Smooth muscle cell (in vitro differentiated cells): ENCODE data around the gene NR1D1. TPM values are rescaled to one million over a fixed set of nuclear protein-coding genes. Genes with fewer than 3 reads are reported as not detected.

Source experiments
- DNase-seq: peaks from one replicate; lab custom pipeline; 2025; ENCODE audit not compliant: unreplicated experiment; lab: John Stamatoyannopoulos, UW
- H2AFZ ChIP-seq: fragments of 200-600 bp; sonication (generic); 2 replicates; pipeline ENCODE4 v1.6.0; 2016; ENCODE audit warnings: antibody characterized with exemption, low read depth, mild to moderate bottlenecking
- H3F3A ChIP-seq: fragments of 200-600 bp; sonication (generic); 2 replicates; pipeline ENCODE4 v1.6.0; 2017; ENCODE audit warnings: antibody characterized with exemption, low read depth
- H3K27ac ChIP-seq: fragments of 200-600 bp; sonication (generic); 2 replicates; pipeline ENCODE4 v1.5.1; 2016; ENCODE audit warnings: low read depth, mild to moderate bottlenecking
- H3K27me3 ChIP-seq: fragments of 200-600 bp; sonication (generic); 2 replicates; pipeline ENCODE4 v1.6.1; 2016; ENCODE audit warnings: low read depth, mild to moderate bottlenecking
- H3K36me3 ChIP-seq: fragments of 200-600 bp; sonication (generic); 2 replicates; pipeline ENCODE4 v1.5.1; 2016; ENCODE audit warnings: low read depth
- H3K4me1 ChIP-seq: fragments of 200-600 bp; sonication (generic); 2 replicates; pipeline ENCODE4 v1.5.1; 2016; ENCODE audit warnings: low read depth
- H3K4me2 ChIP-seq: fragments of 200-600 bp; sonication (generic); 2 replicates; pipeline ENCODE4 v1.6.0; 2016; ENCODE audit warnings: mild to moderate bottlenecking
- H3K4me3 ChIP-seq: fragments of 200-600 bp; sonication (generic); 2 replicates; pipeline ENCODE4 v1.5.1; 2016; ENCODE audit warnings: mild to moderate bottlenecking
- H3K79me2 ChIP-seq: fragments of 200-600 bp; sonication (generic); 2 replicates; pipeline ENCODE4 v1.6.0; 2016; ENCODE audit warnings: low read depth, mild to moderate bottlenecking
- H3K9ac ChIP-seq: fragments of 200-600 bp; sonication (generic); 2 replicates; pipeline ENCODE4 v1.6.0; 2016; ENCODE audit warnings: low read depth
- H3K9me3 ChIP-seq: fragments of 200-600 bp; sonication (generic); replicated peaks from 2 replicates; pipeline ENCODE4 v1.5.1; 2016; ENCODE audit warnings: low read depth
- H4K20me1 ChIP-seq: fragments of 200-600 bp; sonication (generic); 2 replicates; pipeline ENCODE4 v1.6.0; 2016; ENCODE audit warnings: low read depth
- WGBS: methylation state at CpG from one replicate; pipeline ENCODE4 v1.1.7; 2016; ENCODE audit warnings: low lambda C conversion rate; 5-methylcytosine and 5-hydroxymethylcytosine counted together
- polyA plus RNA-seq: library from polyadenylated mRNA; unstranded; fragments of >200 nt; fragmentation: Nextera tagmentation; extraction: Ambion mirVana; gene quantifications from 2 replicates; pipeline ENCODE4 v1.2.1, GENCODE V29; 2016
- total RNA-seq: library from RNA; depleted of rRNA; stranded (reverse); fragments of >200 nt; gene quantifications from 2 replicates; pipeline ENCODE4 v1.2.3, GENCODE V29; 2014
- TF ChIP-seq, protein P1 (sequence below): fragments of 200-600 bp; sonication (generic); IDR thresholded peaks from 2 replicates; pipeline ENCODE4 v1.5.1; 2017; ENCODE audit warnings: borderline replicate concordance, mild to moderate bottlenecking, antibody characterized with exemption; ENCODE audit not compliant: insufficient read depth, poor library complexity, severe bottlenecking

Gene NR1D1
- total and polyA plus RNA-seq, 2 experiments from 2014 or later = 12.5 to 18.4 TPM

DNA sequence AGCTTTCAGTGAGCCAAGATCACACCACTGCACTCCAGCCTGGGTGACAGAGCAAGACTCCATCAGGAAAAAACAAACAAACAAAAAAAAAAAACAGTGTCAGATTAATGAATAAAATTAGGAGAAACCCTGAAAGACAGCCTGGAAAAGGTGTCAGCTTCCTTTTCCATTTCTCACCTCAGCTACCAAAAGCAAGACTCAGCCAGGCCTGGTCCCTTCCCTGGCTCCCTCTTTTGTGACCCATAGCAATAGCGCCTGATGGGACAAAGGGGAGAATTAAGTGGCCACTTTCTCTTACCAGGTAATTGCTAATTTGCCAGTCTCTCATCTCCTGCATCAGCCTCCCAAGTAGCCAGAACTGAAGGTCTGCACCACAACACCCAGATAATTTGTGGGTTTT, 41.5 kb downstream of the NR1D1 start:
- TF ChIP-seq, protein P1, sequence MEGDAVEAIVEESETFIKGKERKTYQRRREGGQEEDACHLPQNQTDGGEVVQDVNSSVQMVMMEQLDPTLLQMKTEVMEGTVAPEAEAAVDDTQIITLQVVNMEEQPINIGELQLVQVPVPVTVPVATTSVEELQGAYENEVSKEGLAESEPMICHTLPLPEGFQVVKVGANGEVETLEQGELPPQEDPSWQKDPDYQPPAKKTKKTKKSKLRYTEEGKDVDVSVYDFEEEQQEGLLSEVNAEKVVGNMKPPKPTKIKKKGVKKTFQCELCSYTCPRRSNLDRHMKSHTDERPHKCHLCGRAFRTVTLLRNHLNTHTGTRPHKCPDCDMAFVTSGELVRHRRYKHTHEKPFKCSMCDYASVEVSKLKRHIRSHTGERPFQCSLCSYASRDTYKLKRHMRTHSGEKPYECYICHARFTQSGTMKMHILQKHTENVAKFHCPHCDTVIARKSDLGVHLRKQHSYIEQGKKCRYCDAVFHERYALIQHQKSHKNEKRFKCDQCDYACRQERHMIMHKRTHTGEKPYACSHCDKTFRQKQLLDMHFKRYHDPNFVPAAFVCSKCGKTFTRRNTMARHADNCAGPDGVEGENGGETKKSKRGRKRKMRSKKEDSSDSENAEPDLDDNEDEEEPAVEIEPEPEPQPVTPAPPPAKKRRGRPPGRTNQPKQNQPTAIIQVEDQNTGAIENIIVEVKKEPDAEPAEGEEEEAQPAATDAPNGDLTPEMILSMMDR = no peak
- Histone ChIP-seq H3K27me3 (no peaks in the 10 kb centered on the region), H3K9me3 (no peaks in the 10 kb centered on the region), H3K79me2 (peaks cover 11% of the 10 kb centered on the region), H3K4me1 (peaks cover 5% of the 10 kb centered on the region), H2AFZ (no peak overlapping the region), H3K9ac (no peak overlapping the region), H3K4me2 (no peak overlapping the region), H3K36me3 (no peaks in the 10 kb centered on the region), H3F3A (no peaks in the 10 kb centered on the region), H3K4me3 (no peak overlapping the region), H4K20me1 (peaks cover 3% of the 10 kb centered on the region), H3K27ac (no peak overlapping the region)
- no peak for DNase-seq
- 86% methylated on average over 1 of the region's 1 CpG for WGBS

DNA sequence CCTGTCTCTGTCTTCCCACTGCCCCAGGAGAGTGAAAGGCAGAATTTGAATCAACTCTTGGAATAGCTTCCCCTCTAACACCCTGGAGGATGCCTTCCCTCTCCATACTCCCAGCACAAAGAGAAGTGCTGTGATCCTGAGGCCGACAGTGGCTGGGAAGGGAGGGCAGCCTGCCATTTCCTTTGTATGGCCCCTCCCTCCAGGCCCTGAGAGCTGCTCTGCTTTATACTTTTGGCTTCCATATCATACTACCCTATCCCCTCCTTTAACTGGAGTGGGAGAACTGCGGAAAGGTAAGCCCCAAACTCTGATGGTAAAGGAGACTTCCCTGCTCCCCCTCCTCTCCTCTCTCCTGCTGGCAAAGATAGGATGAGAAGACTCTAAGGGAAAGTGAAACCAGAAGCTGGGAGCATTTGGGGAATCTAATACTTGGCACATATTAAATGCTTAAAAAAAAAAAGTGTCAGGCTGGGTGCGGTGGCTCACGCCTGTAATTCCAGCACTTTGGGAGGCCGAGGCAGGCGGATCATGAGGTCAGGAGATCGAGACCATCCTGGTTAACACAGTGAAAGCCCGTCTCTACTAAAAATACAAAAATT, 42.1 kb downstream of the NR1D1 start:
- no peaks in the 10 kb centered on the region for H3K9me3 ChIP-seq
- H3K4me3 ChIP-seq = no peak overlapping the region
- no peaks in the 10 kb centered on the region for H3K27me3 ChIP-seq
- no peaks in the 10 kb centered on the region for H4K20me1 ChIP-seq
- H3K36me3 ChIP-seq = no peaks in the 10 kb centered on the region
- H3K27ac ChIP-seq = no peak overlapping the region
- H3K4me2 ChIP-seq = no peak overlapping the region
- no peak overlapping the region for H3K9ac ChIP-seq
- peaks cover 7% of the 10 kb centered on the region for H3K4me1 ChIP-seq
- TF ChIP-seq, protein P1 = no peak
- H3K79me2 ChIP-seq = peaks cover 12% of the 10 kb centered on the region
- DNase-seq = no peak
- no peaks in the 10 kb centered on the region for H3F3A ChIP-seq
- WGBS = 94% methylated on average over 8 of the region's 8 CpGs
- no peak overlapping the region for H2AFZ ChIP-seq

DNA sequence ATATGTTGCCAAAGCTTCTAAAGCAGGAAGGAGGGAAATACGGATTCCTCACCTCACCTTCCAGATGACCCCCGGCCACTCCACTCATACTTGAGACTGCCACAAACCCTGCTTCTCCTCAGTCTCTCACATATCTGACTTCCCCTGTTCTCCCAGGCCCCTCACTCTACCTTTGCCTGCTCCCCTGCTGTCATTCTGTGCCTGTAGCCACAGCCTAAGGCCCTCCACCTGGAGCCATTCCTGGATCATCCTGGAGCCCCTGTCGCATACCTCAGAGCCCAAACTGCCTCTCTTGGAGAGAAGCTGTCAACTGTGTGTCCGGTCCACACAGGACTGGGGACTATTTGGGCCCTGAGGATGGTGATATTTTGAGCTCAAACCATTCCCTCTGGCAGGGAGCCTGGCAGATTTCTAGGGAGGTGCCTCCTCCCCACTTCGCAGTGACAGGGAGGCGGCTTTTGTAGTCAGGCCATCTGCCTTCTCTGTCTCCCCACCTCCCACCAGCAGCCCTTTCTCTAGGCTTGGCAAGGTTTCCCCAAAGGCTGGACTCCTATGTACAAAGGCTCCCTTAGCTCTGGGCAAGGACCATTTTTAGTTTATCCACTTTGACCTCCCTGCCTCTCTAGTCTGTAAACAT, 43.9 kb downstream of the NR1D1 start:
- WGBS = 92% methylated on average over 6 of the region's 6 CpGs

More for the DNA sequence above, 43.9 kb downstream of the NR1D1 start:
- no peak overlapping the region for H3K4me3 ChIP-seq
- H3K27ac ChIP-seq = no peak overlapping the region
- no peaks in the 10 kb centered on the region for H3K9me3 ChIP-seq
- H3K9ac ChIP-seq = no peak overlapping the region
- H3K36me3 ChIP-seq = no peaks in the 10 kb centered on the region
- peaks cover 7% of the 10 kb centered on the region for H3K79me2 ChIP-seq
- no peaks in the 10 kb centered on the region for H4K20me1 ChIP-seq
- no peak for DNase-seq
- H2AFZ ChIP-seq = no peak overlapping the region
- H3K27me3 ChIP-seq = no peaks in the 10 kb centered on the region
- H3F3A ChIP-seq = no peaks in the 10 kb centered on the region
- TF ChIP-seq, protein P1 = no peak
- peaks cover 5% of the 10 kb centered on the region for H3K4me1 ChIP-seq
- no peak overlapping the region for H3K4me2 ChIP-seq

Other genes starting within 250 kb of the NR1D1 start
- under 0.01 and 0.40 TPM in 2 replicates for gene IKZF3, start 236.3 kb downstream of the NR1D1 start, total RNA-seq
- not detected in 2 replicates for gene IKZF3, start 236.3 kb downstream of the NR1D1 start, polyA plus RNA-seq
- gene ZPBP2, start 232.4 kb downstream of the NR1D1 start, total RNA-seq = not detected in 2 replicates
- not detected in 2 replicates for gene ZPBP2, start 232.4 kb downstream of the NR1D1 start, polyA plus RNA-seq
- 16.4 TPM in 2 replicates for gene GSDMB, start 182.0 kb downstream of the NR1D1 start, total RNA-seq
- 6.6 and 12.6 TPM in 2 replicates for gene GSDMB, start 182.0 kb downstream of the NR1D1 start, polyA plus RNA-seq
- gene ORMDL3, start 173.0 kb downstream of the NR1D1 start, total RNA-seq = 29.8 and 43.5 TPM in 2 replicates
- gene ORMDL3, start 173.0 kb downstream of the NR1D1 start, polyA plus RNA-seq = 24.7 and 34.9 TPM in 2 replicates
- gene LRRC3C, start 172.9 kb downstream of the NR1D1 start, total RNA-seq = not detected in 2 replicates
- gene LRRC3C, start 172.9 kb downstream of the NR1D1 start, polyA plus RNA-seq = not detected in 2 replicates
- 0.31 and 1.3 TPM in 2 replicates for gene GSDMA, start 137.6 kb downstream of the NR1D1 start, total RNA-seq
- gene GSDMA, start 137.6 kb downstream of the NR1D1 start, polyA plus RNA-seq = 0.28 and 0.50 TPM in 2 replicates
- 58.0 and 83.8 TPM in 2 replicates for gene PSMD3, start 119.8 kb downstream of the NR1D1 start, total RNA-seq
- gene PSMD3, start 119.8 kb downstream of the NR1D1 start, polyA plus RNA-seq = 110 and 115 TPM in 2 replicates
- not detected in 2 replicates for gene CSF3, start 85.1 kb downstream of the NR1D1 start, total RNA-seq
- 0.80 TPM in 1 of 2 replicates, not detected in the other for gene CSF3, start 85.1 kb downstream of the NR1D1 start, polyA plus RNA-seq
- gene MED24, start 46.2 kb downstream of the NR1D1 start, total RNA-seq = 68.2 and 76.9 TPM in 2 replicates
- gene MED24, start 46.2 kb downstream of the NR1D1 start, polyA plus RNA-seq = 74.9 and 77.2 TPM in 2 replicates
- 15.6 and 25.4 TPM in 2 replicates for gene THRA, start 37.6 kb downstream of the NR1D1 start, total RNA-seq
- 17.6 and 21.2 TPM in 2 replicates for gene THRA, start 37.6 kb downstream of the NR1D1 start, polyA plus RNA-seq
- 74.9 and 79.0 TPM in 2 replicates for gene MSL1, start 21.4 kb upstream of the NR1D1 start, total RNA-seq
- gene MSL1, start 21.4 kb upstream of the NR1D1 start, polyA plus RNA-seq = 24.6 and 26.0 TPM in 2 replicates
- gene CASC3, start 39.9 kb upstream of the NR1D1 start, total RNA-seq = 25.6 and 33.3 TPM in 2 replicates
- 54.2 and 59.5 TPM in 2 replicates for gene CASC3, start 39.9 kb upstream of the NR1D1 start, polyA plus RNA-seq
- 2.6 and 4.0 TPM in 2 replicates for gene RAPGEFL1, start 76.9 kb upstream of the NR1D1 start, total RNA-seq
- gene RAPGEFL1, start 76.9 kb upstream of the NR1D1 start, polyA plus RNA-seq = 3.1 and 6.9 TPM in 2 replicates
- gene WIPF2, start 118.7 kb upstream of the NR1D1 start, total RNA-seq = 6.5 and 6.7 TPM in 2 replicates
- 13.9 and 19.6 TPM in 2 replicates for gene WIPF2, start 118.7 kb upstream of the NR1D1 start, polyA plus RNA-seq
- 10.4 and 15.1 TPM in 2 replicates for gene CDC6, start 187.3 kb upstream of the NR1D1 start, total RNA-seq
- 5.2 and 5.5 TPM in 2 replicates for gene CDC6, start 187.3 kb upstream of the NR1D1 start, polyA plus RNA-seq
- 13.6 and 22.5 TPM in 2 replicates for gene RARA, start 208.6 kb upstream of the NR1D1 start, total RNA-seq
- 21.6 and 22.1 TPM in 2 replicates for gene RARA, start 208.6 kb upstream of the NR1D1 start, polyA plus RNA-seq